Mucosa of descending colon (tissue), 3 donors: Measurements from ENCODE around the gene MRPL20. TPM values are rescaled to one million over a fixed set of nuclear protein-coding genes. Genes with fewer than 3 reads are reported as not detected.

Source experiments
- total RNA-seq, 3 donors: library from RNA; stranded (reverse); fragmentation: NEBNext Ultra II Directional in 2 of 3; extraction: Animal tissue kit (Norgen Biotek cat#: 25700) in 2 of 3; gene quantifications; one replicate each; pipeline versions ENCODE4 v1.2.1 to v1.2.4, GENCODE V29; 2021 to 2023
- donor health status: DM: no; HTN: no; CAD: no; lungs with moderate emphysema.
- donor health status: DM: no; HTN: no; CAD: no.
- donor health status: DM: no; HTN: yes; CAD: no.

MRPL20 gene
- total RNA-seq, 3 donors from 2014 or later: 75.7 to 106 (median 105) TPM

Other genes starting within 250 kb of the MRPL20 start
- 1 to 10 TPM in 2 of 3 donors, under 1 TPM in 1; 0.32 to 4.4 (median 1.8) TPM for gene TTLL10, start 233.4 kb downstream of the MRPL20 start, total RNA-seq
- gene TNFRSF18, start 200.7 kb downstream of the MRPL20 start, total RNA-seq: 1 to 10 TPM; 1.6 to 2.2 (median 2.2) TPM
- 1 to 10 TPM in 1 of 3 donors, under 1 TPM in 2; 0.69 to 1.2 (median 0.80) TPM for gene TNFRSF4, start 193.1 kb downstream of the MRPL20 start, total RNA-seq
- gene SDF4, start 175.3 kb downstream of the MRPL20 start, total RNA-seq: 100 to 1,000 TPM; 169 to 257 (median 226) TPM
- 10 to 100 TPM in 1 of 3 donors, 1 to 10 TPM in 2; 7.3 to 12.5 (median 9.0) TPM for gene B3GALT6, start 175.1 kb downstream of the MRPL20 start, total RNA-seq
- gene C1QTNF12, start 160.6 kb downstream of the MRPL20 start, total RNA-seq: 10 to 100 TPM; 21.5 to 54.0 (median 36.5) TPM
- 10 to 100 TPM; 49.8 to 65.8 (median 61.1) TPM for gene UBE2J2, start 133.4 kb downstream of the MRPL20 start, total RNA-seq
- gene SCNN1D, start 126.9 kb downstream of the MRPL20 start, total RNA-seq: 1 to 10 TPM; 3.5 to 5.4 (median 4.5) TPM
- gene ACAP3, start 99.4 kb downstream of the MRPL20 start, total RNA-seq: 10 to 100 TPM; 42.1 to 76.9 (median 44.8) TPM
- gene PUSL1, start 98.7 kb downstream of the MRPL20 start, total RNA-seq: 10 to 100 TPM; 12.4 to 15.9 (median 15.4) TPM
- 100 to 1,000 TPM in 1 of 3 donors, 10 to 100 TPM in 2; 89.9 to 127 (median 95.5) TPM for gene INTS11, start 82.6 kb downstream of the MRPL20 start, total RNA-seq
- 10 to 100 TPM; 41.2 to 77.9 (median 55.5) TPM for gene CPTP, start 82.5 kb downstream of the MRPL20 start, total RNA-seq
- gene TAS1R3, start 76.0 kb downstream of the MRPL20 start, total RNA-seq: 1 to 10 TPM in 1 of 3 donors, under 1 TPM in 2; 0.57 to 1.1 (median 0.96) TPM
- gene DVL1, start 57.9 kb downstream of the MRPL20 start, total RNA-seq: 10 to 100 TPM; 51.7 to 95.3 (median 73.1) TPM
- gene MXRA8, start 48.7 kb downstream of the MRPL20 start, total RNA-seq: 10 to 100 TPM in 2 of 3 donors, 1 to 10 TPM in 1; 6.8 to 62.1 (median 20.8) TPM
- 100 to 1,000 TPM; 150 to 180 (median 177) TPM for gene AURKAIP1, start 32.1 kb downstream of the MRPL20 start, total RNA-seq
- 100 to 1,000 TPM; 123 to 172 (median 151) TPM for gene CCNL2, start 8.0 kb downstream of the MRPL20 start, total RNA-seq
- 10 to 100 TPM in 1 of 3 donors, 1 to 10 TPM in 1, under 1 TPM in 1; 0.81 to 11.3 (median 1.9) TPM for gene ANKRD65, start 14.0 kb upstream of the MRPL20 start, total RNA-seq
- 10 to 100 TPM; 38.5 to 89.4 (median 74.3) TPM for gene VWA1, start 28.4 kb upstream of the MRPL20 start, total RNA-seq
- gene ATAD3C, start 42.4 kb upstream of the MRPL20 start, total RNA-seq: 1 to 10 TPM in 1 of 3 donors, under 1 TPM in 2; 0.35 to 1.4 (median 0.55) TPM
- 10 to 100 TPM; 22.8 to 30.9 (median 25.4) TPM for gene ATAD3B, start 64.5 kb upstream of the MRPL20 start, total RNA-seq
- gene ATAD3A, start 104.9 kb upstream of the MRPL20 start, total RNA-seq: 10 to 100 TPM; 18.8 to 35.1 (median 20.8) TPM
- 10 to 100 TPM in 1 of 3 donors, 1 to 10 TPM in 1, not detected in 1; 1.5 to 12.2 TPM for gene TMEM240, start 133.3 kb upstream of the MRPL20 start, total RNA-seq
- 100 to 1,000 TPM; 117 to 123 (median 120) TPM for gene SSU72, start 167.6 kb upstream of the MRPL20 start, total RNA-seq
- gene FNDC10, start 192.8 kb upstream of the MRPL20 start, total RNA-seq: 1 to 10 TPM; 1.2 to 3.2 (median 3.1) TPM
- 100 to 1,000 TPM in 2 of 3 donors, 10 to 100 TPM in 1; 67.8 to 118 (median 109) TPM for gene MIB2, start 208.2 kb upstream of the MRPL20 start, total RNA-seq
- 1 to 10 TPM; 7.2 to 8.7 (median 7.4) TPM for gene MMP23B, start 224.9 kb upstream of the MRPL20 start, total RNA-seq